Adrenal gland (tissue), 5 donors: ENCODE data around the gene CENPE.

Experiments
- POLR2A ChIP-seq, 2 donors: fragments of 450-650 bp; IDR thresholded peaks; one replicate each; pipeline ENCODE4 v1.6.1; 2017; ENCODE audit warnings: antibody characterized with exemption in 2 of 2, mild to moderate bottlenecking in 2 of 2, moderate library complexity in 1 of 2
- TF ChIP-seq, protein P1 (sequence below), 6 experiments: fragments of 450-650 bp in 4 of 6; fragments of 200-600 bp in 2 of 6; sonication (generic) in 1 of 6; IDR thresholded peaks; 1 replicate in 5 of 6; 2 replicates in 1 of 6; pipeline versions ENCODE4 v1.5.1 to v1.8.0; 2016 to 2021; ENCODE audit warnings: antibody characterized with exemption in 6 of 6, mild to moderate bottlenecking in 2 of 6, moderate library complexity in 1 of 6
- donor health status: DM: no; HTN: no; CAD: no.

DNA sequence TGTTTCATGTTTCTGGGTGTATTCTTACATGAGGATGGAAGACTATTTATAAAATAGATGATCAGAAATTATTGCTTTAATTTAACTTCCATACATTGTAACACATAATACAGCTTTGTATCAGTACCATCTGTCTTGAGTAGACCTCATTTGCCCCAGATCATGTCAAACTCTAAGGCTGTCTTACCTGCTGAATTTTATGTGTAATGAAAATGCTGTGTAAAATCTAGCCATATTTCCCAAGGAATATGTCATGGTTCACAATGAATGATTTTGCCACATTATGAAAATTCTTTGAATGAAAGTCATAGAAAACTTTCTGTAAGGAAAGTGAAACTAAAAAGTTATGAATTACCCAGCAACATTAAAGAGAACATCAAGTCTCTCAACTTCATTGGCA lies 105.9 kb downstream of the CENPE start:
- no peak for TF ChIP-seq POLR2A (IDR thresholded peaks at IDR 0.05)
- TF ChIP-seq, protein P1, sequence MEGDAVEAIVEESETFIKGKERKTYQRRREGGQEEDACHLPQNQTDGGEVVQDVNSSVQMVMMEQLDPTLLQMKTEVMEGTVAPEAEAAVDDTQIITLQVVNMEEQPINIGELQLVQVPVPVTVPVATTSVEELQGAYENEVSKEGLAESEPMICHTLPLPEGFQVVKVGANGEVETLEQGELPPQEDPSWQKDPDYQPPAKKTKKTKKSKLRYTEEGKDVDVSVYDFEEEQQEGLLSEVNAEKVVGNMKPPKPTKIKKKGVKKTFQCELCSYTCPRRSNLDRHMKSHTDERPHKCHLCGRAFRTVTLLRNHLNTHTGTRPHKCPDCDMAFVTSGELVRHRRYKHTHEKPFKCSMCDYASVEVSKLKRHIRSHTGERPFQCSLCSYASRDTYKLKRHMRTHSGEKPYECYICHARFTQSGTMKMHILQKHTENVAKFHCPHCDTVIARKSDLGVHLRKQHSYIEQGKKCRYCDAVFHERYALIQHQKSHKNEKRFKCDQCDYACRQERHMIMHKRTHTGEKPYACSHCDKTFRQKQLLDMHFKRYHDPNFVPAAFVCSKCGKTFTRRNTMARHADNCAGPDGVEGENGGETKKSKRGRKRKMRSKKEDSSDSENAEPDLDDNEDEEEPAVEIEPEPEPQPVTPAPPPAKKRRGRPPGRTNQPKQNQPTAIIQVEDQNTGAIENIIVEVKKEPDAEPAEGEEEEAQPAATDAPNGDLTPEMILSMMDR (IDR thresholded peaks at IDR 0.05): no peak
